GM23338 (cell line): Measurements from ENCODE around the gene MAPK12.

Source experiments
- CREB1 ChIP-seq: fragments of 250-450 bp; sonication (Bioruptor Pico); IDR thresholded peaks from 2 replicates; pipeline ENCODE4 v1.5.0; 2020; ENCODE audit warnings: low read depth, mild to moderate bottlenecking, moderate library complexity
- CTCF ChIP-seq, 2 experiments: fragments of 200-600 bp in 1 of 2; sonication (generic) in 1 of 2; conservative IDR thresholded peaks; 2 replicates each; pipeline versions ENCODE4 v1.5.1 to v1.6.1; 2016 to 2017; ENCODE audit warnings: antibody characterized with exemption in 2 of 2, low read depth in 2 of 2, mild to moderate bottlenecking in 2 of 2, moderate library complexity in 1 of 2
- ETS1 ChIP-seq: IDR thresholded peaks from 2 replicates; pipeline ENCODE4 v1.6.1; 2016; ENCODE audit warnings: antibody characterized with exemption
- EZH2 ChIP-seq: fragments of 200-600 bp; sonication (generic); IDR thresholded peaks from one replicate; pipeline ENCODE4 v1.8.0; 2017; ENCODE audit warnings: antibody characterized with exemption, mild to moderate bottlenecking, low read depth; ENCODE audit not compliant: unreplicated experiment
- EZH2phosphoT487 ChIP-seq: fragments of 200-600 bp; sonication (generic); IDR thresholded peaks from one replicate; pipeline ENCODE4 v1.8.1; 2018; ENCODE audit warnings: antibody characterized with exemption; ENCODE audit not compliant: unreplicated experiment
- JUNB ChIP-seq: IDR thresholded peaks from one replicate; pipeline ENCODE4 v1.6.1; 2016; ENCODE audit warnings: antibody characterized with exemption; ENCODE audit not compliant: unreplicated experiment
- NANOG ChIP-seq: IDR thresholded peaks from 2 replicates; pipeline ENCODE4 v1.6.1; 2016; ENCODE audit warnings: antibody characterized with exemption, borderline replicate concordance
- POLR2AphosphoS5 ChIP-seq: IDR thresholded peaks from 2 replicates; pipeline ENCODE4 v1.6.1; 2016; ENCODE audit warnings: antibody characterized with exemption, low read depth
- REST ChIP-seq: IDR thresholded peaks from one replicate; pipeline ENCODE4 v1.6.1; 2018; ENCODE audit warnings: antibody characterized with exemption; ENCODE audit not compliant: unreplicated experiment
- STAT1 ChIP-seq: IDR thresholded peaks from one replicate; pipeline ENCODE4 v1.6.1; 2016; ENCODE audit warnings: antibody characterized with exemption; ENCODE audit not compliant: unreplicated experiment
- ZNF114 ChIP-seq: fragments of 250-450 bp; sonication (Bioruptor Pico); IDR thresholded peaks from 2 replicates; pipeline ENCODE4 v1.5.0; 2020; ENCODE audit warnings: mild to moderate bottlenecking, moderate library complexity
- ZNF331 ChIP-seq: fragments of 250-450 bp; sonication (Bioruptor Pico); IDR thresholded peaks from 2 replicates; pipeline ENCODE4 v1.5.0; 2020; ENCODE audit warnings: low read depth, mild to moderate bottlenecking, moderate library complexity
- ZNF462 ChIP-seq: fragments of 250-450 bp; sonication (Bioruptor Pico); IDR thresholded peaks from 2 replicates; pipeline ENCODE4 v1.5.0; 2020; ENCODE audit warnings: mild to moderate bottlenecking, moderate library complexity

- TF ChIP-seq CTCF (conservative IDR thresholded peaks at IDR 0.05; ENCODE audit: low read depth in 2 of 2) (no peak), ZNF462 (CRISPR knock-in tag) (no peak), EZH2 (no peak), JUNB (no peak), EZH2phosphoT487 (no peak), POLR2AphosphoS5 (no peak), REST (no peak), CREB1 (CRISPR knock-in tag) (no peak), ZNF114 (CRISPR knock-in tag) (no peak), STAT1 (no peak), ZNF331 (no peak), ETS1 (no peak), NANOG (no peak)
Measured at GRCh38 chr22:50238755-50239154, 22.7 kb downstream of the MAPK12 start.
